Activated CD4-positive, alpha-beta T cell treated with anti-CD3 and anti-CD28 coated beads for 48 hours (primary cell): Measurements from ENCODE around the gene SSBP4.

Source experiments
- DNase-seq: peaks from one replicate; pipeline ENCODE4 v3.0.0-alpha.2; 2020

The SSBP4 gene

GRCh38 chr19:18446145-18446810, 27.1 kb downstream of the SSBP4 start:
- DNase-seq = no peak

GRCh38 chr19:18446811-18447359, 27.7 kb downstream of the SSBP4 start:
- DNase-seq = no peak

- no peak for DNase-seq
Measured at GRCh38 chr19:18449552-18449951, 30.4 kb downstream of the SSBP4 start.

- no peak for DNase-seq
Measured at GRCh38 chr19:18450021-18450930, 31.1 kb downstream of the SSBP4 start.

- DNase-seq = peak; percentile 94
Measured at GRCh38 chr19:18450931-18451836, 32.0 kb downstream of the SSBP4 start.

- DNase-seq = no peak
Measured at GRCh38 chr19:18452386-18452785, 33.2 kb downstream of the SSBP4 start.

- no peak for DNase-seq
Measured at GRCh38 chr19:18453269-18454024, 34.2 kb downstream of the SSBP4 start.

GRCh38 chr19:18456279-18456678, 37.1 kb downstream of the SSBP4 start:
- no peak for DNase-seq

GRCh38 chr19:18456974-18457373, 37.8 kb downstream of the SSBP4 start:
- no peak for DNase-seq

- no peak for DNase-seq
Measured at GRCh38 chr19:18457483-18458331, 38.5 kb downstream of the SSBP4 start.

- no peak for DNase-seq
Measured at GRCh38 chr19:18460900-18461299, 41.7 kb downstream of the SSBP4 start.

- DNase-seq = no peak
Measured at GRCh38 chr19:18461471-18461870, 42.3 kb downstream of the SSBP4 start.

- DNase-seq = no peak
Measured at GRCh38 chr19:18464646-18465045, 45.4 kb downstream of the SSBP4 start.

- DNase-seq = no peak
Measured at GRCh38 chr19:18465214-18465963, 46.2 kb downstream of the SSBP4 start.

GRCh38 chr19:18465964-18466339, 46.8 kb downstream of the SSBP4 start:
- DNase-seq = no peak

- no peak for DNase-seq
Measured at GRCh38 chr19:18466354-18466753, 47.2 kb downstream of the SSBP4 start.

GRCh38 chr19:18467978-18468377, 48.8 kb downstream of the SSBP4 start:
- no peak for DNase-seq

- no peak for DNase-seq
Measured at GRCh38 chr19:18468517-18468916, 49.3 kb downstream of the SSBP4 start.

GRCh38 chr19:18469069-18469846, 50.1 kb downstream of the SSBP4 start:
- DNase-seq = peak; percentile 79

- DNase-seq = no peak
Measured at GRCh38 chr19:18470787-18471186, 51.6 kb downstream of the SSBP4 start.
